CD4-positive, alpha-beta memory T cell (primary cell): ENCODE measurements around the gene HES6. TPM values are rescaled to one million over a fixed set of nuclear protein-coding genes. Genes with fewer than 3 reads are reported as not detected.
"Not testable (repeated sequence)": the region's sequence is repeated elsewhere in the genome, so short reads cannot be mapped to it uniquely, and the experiment has no call there.

Experiments
- CTCF ChIA-PET: fragments of 350-600 bp; sonication (Branson Sonifier 250); formaldehyde crosslinking; loops from one replicate; lab custom pipeline; 2021; ENCODE audit warnings: inconsistent platforms; ENCODE audit not compliant: partially characterized antibody; lab: Charles Lee
- POLR2A ChIA-PET: fragments of 350-600 bp; sonication (Branson Sonifier 250); formaldehyde crosslinking; loops from one replicate; lab custom pipeline; 2021; ENCODE audit not compliant: partially characterized antibody; lab: Charles Lee
- DNase-seq, 5 donors: peaks; one replicate each; pipeline versions ENCODE4 v3.0.0 to v3.0.0-alpha.2; 2020 to 2022; ENCODE audit warnings: mixed read lengths in 1 of 5
- H3K27ac ChIP-seq: one replicate; pipeline ENCODE4 v1.7.0; 2013; ENCODE audit warnings: low read depth, low read length
- H3K27me3 ChIP-seq: 2 replicates; pipeline ENCODE4 v1.7.0; 2013; ENCODE audit warnings: mild to moderate bottlenecking, low read length, moderate library complexity; ENCODE audit not compliant: insufficient read depth
- H3K36me3 ChIP-seq: 2 replicates; pipeline ENCODE4 v1.7.0; 2013; ENCODE audit warnings: mild to moderate bottlenecking, low read length, moderate library complexity; ENCODE audit not compliant: insufficient read depth
- H3K4me1 ChIP-seq: 2 replicates; pipeline ENCODE4 v1.7.0; 2013; ENCODE audit warnings: mild to moderate bottlenecking, low read length, moderate library complexity; ENCODE audit not compliant: insufficient read depth
- H3K4me3 ChIP-seq, 2 donors: one replicate each; pipeline ENCODE4 v1.7.0; 2013; ENCODE audit warnings: low read length in 2 of 2, mild to moderate bottlenecking in 1 of 2
- H3K9me3 ChIP-seq, 2 donors: one replicate each; pipeline ENCODE4 v1.7.0; 2013; ENCODE audit warnings: low read length in 2 of 2, control low read depth in 1 of 2; ENCODE audit not compliant: control insufficient read depth in 1 of 2
- H3K27ac Mint-ChIP-seq, 7 donors: one replicate each; pipeline ENCODE4 v1.8.0; 2020 to 2021; ENCODE audit warnings: mixed read lengths in 7 of 7, mild to moderate bottlenecking in 6 of 7, inconsistent platforms in 3 of 7, moderate library complexity in 3 of 7
- H3K27me3 Mint-ChIP-seq, 2 donors: one replicate each; pipeline ENCODE4 v1.8.0; 2020 to 2021; ENCODE audit warnings: mixed read lengths in 2 of 2
- H3K36me3 Mint-ChIP-seq, 2 donors: one replicate each; pipeline ENCODE4 v1.8.0; 2020 to 2021; ENCODE audit warnings: mixed read lengths in 2 of 2, inconsistent platforms in 1 of 2, mild to moderate bottlenecking in 1 of 2
- H3K4me1 Mint-ChIP-seq, 4 donors: one replicate each; pipeline ENCODE4 v1.8.0; 2020 to 2021; ENCODE audit warnings: mixed read lengths in 4 of 4, mild to moderate bottlenecking in 1 of 4
- H3K4me3 Mint-ChIP-seq, 8 donors: one replicate each; pipeline ENCODE4 v1.8.0; 2020 to 2021; ENCODE audit warnings: mixed read lengths in 8 of 8, mild to moderate bottlenecking in 7 of 8, moderate library complexity in 6 of 8, inconsistent platforms in 3 of 8
- H3K9me3 Mint-ChIP-seq, 8 donors: one replicate each; pipeline ENCODE4 v1.8.0; 2020 to 2021; ENCODE audit warnings: mixed read lengths in 8 of 8, mild to moderate bottlenecking in 5 of 8, inconsistent platforms in 3 of 8, moderate library complexity in 1 of 8
- intact Hi-C: fragments of 100-400 bp; cut with micrococcal nuclease; formaldehyde crosslinking; loops from one replicate; pipeline ENCODE4 v1.15.1; 2023
- polyA plus RNA-seq, 2 donors: library from polyadenylated mRNA; unstranded; fragments of 300-500 nt; fragmentation: Illumina TruSeq; gene quantifications; one replicate each; pipeline ENCODE4 v1.2.3, GENCODE V29; 2021
- total RNA-seq, 2 experiments: library from RNA; stranded (reverse); gene quantifications; one replicate each; pipeline ENCODE4 v1.2.3, GENCODE V29; 2021

HES6 gene
- total and polyA plus RNA-seq, 4 experiments from 2014 or later = 0.67 to 4.9 (median 1.5) TPM

DNA sequence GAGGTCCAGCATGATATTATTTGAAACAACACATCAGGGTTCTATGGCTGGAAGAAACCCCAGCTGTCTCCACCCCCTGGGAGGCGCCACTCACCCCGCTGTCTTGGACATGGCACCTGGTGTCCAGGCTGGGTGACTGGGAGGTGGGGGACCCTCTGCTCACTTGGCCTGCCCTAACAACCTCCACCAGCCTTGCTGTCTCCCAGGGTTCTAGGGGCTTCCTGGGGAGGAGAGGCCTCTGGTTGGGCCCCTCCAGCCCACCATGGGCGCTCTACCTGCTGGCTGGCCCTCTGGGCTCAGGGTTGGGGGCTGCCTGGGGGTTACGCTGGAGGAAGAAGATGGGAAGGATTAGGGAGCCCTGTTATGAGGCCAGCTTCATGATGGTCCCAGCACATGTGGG lies 32.3 kb upstream of the HES6 start:
- H3K4me1 Mint-ChIP-seq = peaks cover 0 to 3% (median 1%) of the 10 kb centered on the region in 4 donors
- no peak for DNase-seq
- H3K27ac Mint-ChIP-seq = no peak overlapping the region
- CTCF ChIA-PET = interaction anchor here (2.3 kb wide), 1 partner anchor 9 kb away, joined by 11 read pairs; no protein-coding TSS in a partner anchor
- H3K9me3 ChIP-seq = no peaks in the 10 kb centered on the region
- intact Hi-C loops = no loop called here
- H3K4me1 ChIP-seq = no peaks in the 10 kb centered on the region
- no peaks in the 10 kb centered on the region for H3K27me3 Mint-ChIP-seq
- no peak overlapping the region for H3K4me3 Mint-ChIP-seq
- H3K4me3 ChIP-seq = no peak overlapping the region
- H3K27ac ChIP-seq = no peak overlapping the region
- H3K9me3 Mint-ChIP-seq = no peaks in the 10 kb centered on the region
- H3K36me3 ChIP-seq = peaks cover 28% of the 10 kb centered on the region
- POLR2A ChIA-PET = no interaction called here
- H3K36me3 Mint-ChIP-seq = peaks cover 37 to 75% of the 10 kb centered on the region in 2 donors
- no peaks in the 10 kb centered on the region for H3K27me3 ChIP-seq

DNA sequence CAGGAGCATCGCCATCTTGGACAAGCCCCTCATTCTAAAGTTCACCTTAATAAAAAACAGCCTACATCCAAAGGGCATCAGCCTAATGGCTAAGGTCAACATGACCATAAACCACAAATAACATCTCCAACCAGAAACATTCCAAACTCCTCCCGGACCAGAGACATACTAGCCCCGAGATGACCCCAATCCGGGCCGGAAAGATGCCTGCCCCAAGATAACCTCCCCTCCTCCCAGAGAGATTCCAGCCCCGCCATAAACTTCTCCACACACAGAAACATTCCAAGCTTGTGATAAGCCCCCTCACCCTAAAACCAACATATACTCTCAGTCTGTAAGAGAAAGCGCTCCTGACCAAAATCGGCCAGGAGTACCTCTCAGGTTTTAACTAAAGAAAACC lies 31.8 kb upstream of the HES6 start:
- H3K27me3 ChIP-seq, POLR2A ChIA-PET, H3K27ac ChIP-seq, H3K4me3 Mint-ChIP-seq, H3K27ac Mint-ChIP-seq, DNase-seq, H3K4me1 Mint-ChIP-seq, H3K4me3 ChIP-seq, H3K9me3 Mint-ChIP-seq, H3K27me3 Mint-ChIP-seq, H3K4me1 ChIP-seq, H3K9me3 ChIP-seq, intact Hi-C loops: not testable (repeated sequence)
- peaks cover 24% of the 10 kb centered on the region for H3K36me3 ChIP-seq
- H3K36me3 Mint-ChIP-seq = peaks cover 40 to 73% of the 10 kb centered on the region in 2 donors
- CTCF ChIA-PET = interaction anchor here (2.3 kb wide), 1 partner anchor 8 kb away, joined by 11 read pairs; no protein-coding TSS in a partner anchor

DNA sequence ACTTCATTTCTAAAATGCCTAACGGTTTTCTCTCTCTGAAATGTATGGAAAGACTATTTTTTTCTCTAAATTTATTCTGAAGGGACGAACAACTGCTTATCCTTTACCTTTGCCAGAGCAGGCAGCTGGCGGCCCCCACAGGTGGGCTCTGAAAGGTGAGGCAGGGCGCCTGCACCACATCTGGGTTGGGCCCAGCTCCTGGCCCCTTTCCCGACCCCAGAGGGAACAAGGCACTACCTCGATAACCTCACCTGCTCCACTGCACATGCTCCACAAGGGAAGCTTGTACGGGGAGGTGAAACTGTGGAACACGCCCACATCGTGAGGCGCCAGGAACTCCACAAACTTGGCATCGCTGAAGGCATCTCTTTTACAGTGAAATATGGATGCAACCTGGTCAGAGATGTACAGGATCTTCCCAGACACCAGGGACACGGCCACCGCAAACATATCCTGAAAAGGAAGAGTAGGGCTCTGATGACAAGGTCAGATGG lies 31.3 kb upstream of the HES6 start:
- POLR2A ChIA-PET = no interaction called here
- peaks cover 40 to 72% of the 10 kb centered on the region in 2 donors for H3K36me3 Mint-ChIP-seq
- peaks cover 0 to 3% (median 1%) of the 10 kb centered on the region in 4 donors for H3K4me1 Mint-ChIP-seq
- intact Hi-C loops = no loop called here
- no peak for DNase-seq
- CTCF ChIA-PET = no interaction called here
- H3K27ac ChIP-seq = no peak overlapping the region
- H3K27me3 ChIP-seq = no peaks in the 10 kb centered on the region
- no peaks in the 10 kb centered on the region for H3K27me3 Mint-ChIP-seq
- H3K27ac Mint-ChIP-seq = peak overlapping the region in 1 of 7 donors; percentile 29
- H3K4me1 ChIP-seq = no peaks in the 10 kb centered on the region
- H3K9me3 Mint-ChIP-seq = no peaks in the 10 kb centered on the region
- no peak overlapping the region for H3K4me3 ChIP-seq
- H3K4me3 Mint-ChIP-seq = no peak overlapping the region
- H3K9me3 ChIP-seq = no peaks in the 10 kb centered on the region
- H3K36me3 ChIP-seq = peaks cover 18% of the 10 kb centered on the region

DNA sequence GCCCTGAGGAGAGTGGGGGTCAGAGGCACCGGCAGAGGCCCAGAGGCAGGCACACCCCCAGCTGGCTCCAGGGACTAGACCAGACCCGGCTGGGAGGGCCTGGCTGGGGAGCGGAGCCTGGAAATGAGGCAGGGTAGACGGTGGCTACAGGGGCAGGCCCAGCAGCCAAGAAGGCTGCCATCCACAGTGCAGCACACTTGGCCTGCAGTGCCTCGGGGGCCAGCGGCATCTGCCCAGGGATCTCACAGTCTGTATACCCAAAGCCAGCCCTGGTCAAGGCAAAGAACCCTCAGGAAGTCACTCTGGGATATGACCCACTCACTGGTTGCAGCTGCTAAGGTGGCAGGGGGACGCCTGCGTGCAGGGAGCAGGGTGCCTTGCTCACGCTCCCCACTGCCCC lies 30.8 kb upstream of the HES6 start:
- H3K9me3 ChIP-seq = no peaks in the 10 kb centered on the region
- H3K4me3 ChIP-seq = no peak overlapping the region
- H3K36me3 ChIP-seq = peaks cover 17% of the 10 kb centered on the region
- intact Hi-C loops = no loop called here
- Mint-ChIP-seq H3K36me3 (peaks cover 40 to 70% of the 10 kb centered on the region in 2 donors), H3K4me1 (peaks cover 0 to 3% (median 1%) of the 10 kb centered on the region in 4 donors), H3K27ac (peak overlapping the region in 1 of 7 donors; percentile 29), H3K9me3 (no peaks in the 10 kb centered on the region), H3K27me3 (no peaks in the 10 kb centered on the region), H3K4me3 (no peak overlapping the region)
- H3K27ac ChIP-seq = no peak overlapping the region
- ChIA-PET CTCF (no interaction called here), POLR2A (no interaction called here)
- DNase-seq = no peak
- no peaks in the 10 kb centered on the region for H3K27me3 ChIP-seq
- no peaks in the 10 kb centered on the region for H3K4me1 ChIP-seq

DNA sequence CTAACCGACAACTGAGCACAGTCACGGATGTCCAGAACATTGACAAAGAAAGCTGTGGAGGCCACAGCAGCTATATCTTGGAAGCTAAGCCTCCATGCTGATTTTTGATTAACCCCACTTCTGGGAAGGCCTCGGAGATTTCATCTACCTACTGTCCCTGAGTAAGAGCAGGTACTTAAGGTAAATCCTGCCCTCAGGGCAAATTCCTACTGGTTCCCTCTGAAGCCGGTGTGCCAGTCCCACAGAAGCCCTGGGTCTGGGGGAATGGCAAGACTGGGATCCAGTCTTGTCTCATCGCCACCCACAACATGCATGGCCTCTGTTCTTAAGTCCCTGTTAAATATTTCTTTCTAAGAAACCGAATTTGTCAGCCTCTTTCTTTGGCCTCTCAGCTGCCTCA lies 29.9 kb upstream of the HES6 start:
- H3K4me3 Mint-ChIP-seq = no peak overlapping the region
- H3K27ac Mint-ChIP-seq = peak overlapping the region in 2 of 7 donors; percentile 10 to 29
- peaks cover 17% of the 10 kb centered on the region for H3K36me3 ChIP-seq
- H3K9me3 Mint-ChIP-seq = no peaks in the 10 kb centered on the region
- H3K9me3 ChIP-seq = no peaks in the 10 kb centered on the region
- peaks cover 32 to 68% of the 10 kb centered on the region in 2 donors for H3K36me3 Mint-ChIP-seq
- peaks cover 0 to 3% (median 1%) of the 10 kb centered on the region in 4 donors for H3K4me1 Mint-ChIP-seq
- POLR2A ChIA-PET = no interaction called here
- intact Hi-C loops = no loop called here
- no peak overlapping the region for H3K4me3 ChIP-seq
- CTCF ChIA-PET = no interaction called here
- no peaks in the 10 kb centered on the region for H3K4me1 ChIP-seq
- no peak for DNase-seq
- no peaks in the 10 kb centered on the region for H3K27me3 Mint-ChIP-seq
- no peaks in the 10 kb centered on the region for H3K27me3 ChIP-seq
- no peak overlapping the region for H3K27ac ChIP-seq

DNA sequence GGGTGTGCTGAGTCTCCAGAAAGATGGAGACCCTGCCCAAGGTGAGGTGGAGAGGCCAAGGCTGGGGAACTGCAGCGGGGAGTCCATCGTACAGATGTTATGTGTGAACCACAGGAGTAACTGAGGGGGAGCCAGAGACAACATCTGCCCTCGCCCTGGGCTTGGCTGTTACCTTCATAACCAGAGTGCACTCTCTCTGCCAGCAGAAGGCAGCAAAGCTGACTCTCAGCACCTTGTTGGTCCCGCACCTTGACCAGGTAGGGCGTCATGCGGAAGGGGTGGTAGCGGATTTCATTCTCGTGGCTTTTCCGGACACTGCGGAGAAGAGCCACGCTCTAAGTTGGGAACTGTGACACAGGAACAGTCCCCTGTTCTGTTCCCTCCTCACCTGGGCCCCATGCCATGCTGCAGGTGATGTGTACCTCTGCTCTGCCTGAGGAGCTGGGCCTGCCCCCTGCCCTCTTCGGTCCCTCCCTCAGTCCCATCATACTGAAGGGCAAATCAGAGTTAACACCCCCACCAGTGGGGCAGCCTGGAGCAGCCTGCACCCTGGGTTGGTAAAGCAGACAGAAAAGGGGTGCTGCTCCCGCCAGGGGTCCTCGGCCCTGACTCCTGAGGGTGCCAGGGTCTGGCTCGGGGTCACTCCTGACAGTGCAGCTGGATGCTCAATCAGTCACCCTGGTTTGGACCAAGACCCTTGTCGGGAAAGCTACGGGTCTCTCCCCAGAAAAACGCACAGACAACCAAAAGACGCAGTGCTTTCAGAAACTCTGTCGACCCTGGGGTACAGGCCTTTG lies 28.2 kb upstream of the HES6 start:
- Histone ChIP-seq H3K27ac (no peak overlapping the region), H3K27me3 (no peaks in the 10 kb centered on the region), H3K4me1 (no peaks in the 10 kb centered on the region), H3K9me3 (no peaks in the 10 kb centered on the region), H3K4me3 (no peak overlapping the region), H3K36me3 (peaks cover 12% of the 10 kb centered on the region)
- ChIA-PET POLR2A (no interaction called here), CTCF (no interaction called here)
- no peak overlapping the region for H3K27ac Mint-ChIP-seq
- H3K9me3 Mint-ChIP-seq = no peaks in the 10 kb centered on the region
- H3K4me3 Mint-ChIP-seq = no peak overlapping the region
- no peak for DNase-seq
- intact Hi-C loops = no loop called here
- H3K4me1 Mint-ChIP-seq = peaks cover 6 to 10% (median 7%) of the 10 kb centered on the region in 4 donors
- H3K27me3 Mint-ChIP-seq = no peaks in the 10 kb centered on the region
- H3K36me3 Mint-ChIP-seq = peaks cover 26 to 63% of the 10 kb centered on the region in 2 donors

DNA sequence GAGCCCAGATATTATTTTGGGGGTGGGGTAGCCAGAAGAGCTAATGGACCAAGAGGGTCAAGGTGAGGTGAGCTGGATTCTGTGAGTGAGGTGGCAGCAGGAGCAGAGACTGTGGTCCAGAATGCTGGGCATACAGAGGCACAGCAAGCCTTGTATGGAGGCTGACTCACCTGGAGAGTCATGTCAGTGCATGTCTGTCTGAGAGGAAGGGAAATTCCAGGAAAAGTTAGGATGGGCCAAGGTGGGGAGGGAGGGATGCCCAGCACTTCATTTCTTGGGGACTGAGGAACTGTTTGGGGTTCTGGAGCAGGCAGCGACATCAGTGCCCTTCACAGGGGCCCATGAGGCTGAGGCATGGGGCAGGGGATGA lies 27.5 kb upstream of the HES6 start:
- no peaks in the 10 kb centered on the region for H3K27me3 Mint-ChIP-seq
- H3K4me1 Mint-ChIP-seq = peaks cover 6 to 10% (median 7%) of the 10 kb centered on the region in 4 donors
- no peak overlapping the region for H3K27ac Mint-ChIP-seq
- H3K36me3 ChIP-seq = peaks cover 6% of the 10 kb centered on the region
- no peaks in the 10 kb centered on the region for H3K4me1 ChIP-seq
- POLR2A ChIA-PET = no interaction called here
- no peaks in the 10 kb centered on the region for H3K9me3 ChIP-seq
- no peak overlapping the region for H3K4me3 Mint-ChIP-seq
- DNase-seq = no peak
- H3K27me3 ChIP-seq = no peaks in the 10 kb centered on the region
- H3K36me3 Mint-ChIP-seq = peaks cover 24 to 55% of the 10 kb centered on the region in 2 donors
- CTCF ChIA-PET = interaction anchor here (1.1 kb wide), 1 partner anchor 344 kb away, joined by 3 read pairs; no protein-coding TSS in a partner anchor
- H3K27ac ChIP-seq = no peak overlapping the region
- no peak overlapping the region for H3K4me3 ChIP-seq
- intact Hi-C loops = no loop called here
- H3K9me3 Mint-ChIP-seq = no peaks in the 10 kb centered on the region
